ENCODE results near the gene FAM209B.
"Not testable (repeated sequence)": the region's sequence is repeated elsewhere in the genome, so short reads cannot be mapped to it uniquely, and the experiment has no call there.

The FAM209B gene

GRCh38 chr20:56537997-56538396 lies 5.0 kb downstream of the FAM209B start:
- DNase-seq: no peak

GRCh38 chr20:56540415-56540814 lies 7.4 kb downstream of the FAM209B start:
- no peak for DNase-seq

GRCh38 chr20:56542489-56543030 lies 9.5 kb downstream of the FAM209B start:
- DNase-seq: no peak

DNA sequence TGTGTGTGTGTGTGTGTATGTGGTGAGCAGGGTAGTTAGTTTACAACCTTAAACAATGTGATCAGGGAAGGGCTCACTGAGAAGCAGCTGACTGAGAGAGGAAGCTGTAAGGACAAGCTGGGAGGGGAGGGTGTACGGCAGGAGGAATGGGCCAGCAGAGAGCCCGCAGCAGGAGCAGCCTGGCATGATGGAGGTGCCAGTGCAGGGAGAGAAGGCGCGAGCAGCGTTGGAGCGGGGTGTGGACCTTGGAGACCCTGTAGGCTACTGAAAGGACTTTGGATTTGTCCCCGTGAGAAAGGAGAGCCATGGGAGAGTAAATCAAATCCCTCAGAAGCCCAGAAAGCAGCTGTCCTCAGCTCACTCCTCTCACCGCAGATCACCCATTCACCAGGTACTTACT lies 18.5 kb downstream of the FAM209B start:
- DNase-seq: no peak

- DNase-seq: no peak
Measured at GRCh38 chr20:56552911-56553629, 20.0 kb downstream of the FAM209B start.

- DNase-seq: peak in 16 of 51 donors; percentile 5 to 60 (median 25)
Measured at GRCh38 chr20:56554869-56555268, 21.8 kb downstream of the FAM209B start.

DNA sequence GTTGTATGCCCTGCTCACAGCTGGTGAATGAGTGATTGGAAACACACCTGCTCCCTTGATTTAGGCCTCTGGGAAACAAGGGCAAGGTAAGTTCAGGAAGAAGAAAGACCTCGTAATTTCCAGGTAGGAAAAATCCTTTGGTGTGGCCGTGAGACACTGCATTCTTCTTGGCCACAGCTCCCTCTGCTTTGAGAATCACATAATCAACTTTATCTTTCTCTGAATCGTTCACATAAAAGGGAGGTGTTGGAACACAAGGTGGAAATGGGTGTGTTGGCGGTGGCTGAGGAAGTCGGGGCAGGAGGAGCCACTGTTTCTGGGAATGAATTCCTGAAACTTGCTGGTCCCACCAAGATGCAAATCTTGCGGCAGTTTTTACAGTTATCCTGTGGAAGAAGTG lies 25.9 kb downstream of the FAM209B start:
- DNase-seq: no peak

GRCh38 chr20:56564526-56564925 lies 31.5 kb downstream of the FAM209B start:
- not testable (repeated sequence) for DNase-seq

- no peak for DNase-seq
Measured at GRCh38 chr20:56565511-56565910, 32.5 kb downstream of the FAM209B start.

DNA sequence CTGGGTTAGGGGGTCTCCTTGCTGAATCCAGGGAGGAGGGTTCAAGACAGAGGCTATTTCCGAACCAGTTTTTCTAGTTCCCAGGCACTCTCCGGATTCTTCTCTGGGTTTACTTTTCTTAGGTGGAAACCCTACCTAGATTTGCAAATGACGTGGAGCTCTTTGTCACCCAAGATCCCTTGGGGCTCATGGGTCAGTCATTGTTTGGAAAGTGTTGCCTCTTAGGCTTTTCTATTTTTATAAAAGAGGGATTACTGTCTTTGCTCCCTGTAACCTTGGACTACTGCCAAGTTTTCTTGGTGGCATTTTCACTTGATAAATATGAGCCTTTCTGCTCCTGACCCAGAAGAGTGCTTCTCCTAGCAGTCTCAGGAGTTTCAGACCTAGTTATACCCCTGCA lies 33.6 kb downstream of the FAM209B start:
- DNase-seq: no peak

GRCh38 chr20:56570832-56571231 lies 37.8 kb downstream of the FAM209B start:
- no peak for DNase-seq

GRCh38 chr20:56572172-56572571 lies 39.1 kb downstream of the FAM209B start:
- no peak for DNase-seq

- no peak for DNase-seq
Measured at GRCh38 chr20:56573986-56574385, 40.9 kb downstream of the FAM209B start.

DNA sequence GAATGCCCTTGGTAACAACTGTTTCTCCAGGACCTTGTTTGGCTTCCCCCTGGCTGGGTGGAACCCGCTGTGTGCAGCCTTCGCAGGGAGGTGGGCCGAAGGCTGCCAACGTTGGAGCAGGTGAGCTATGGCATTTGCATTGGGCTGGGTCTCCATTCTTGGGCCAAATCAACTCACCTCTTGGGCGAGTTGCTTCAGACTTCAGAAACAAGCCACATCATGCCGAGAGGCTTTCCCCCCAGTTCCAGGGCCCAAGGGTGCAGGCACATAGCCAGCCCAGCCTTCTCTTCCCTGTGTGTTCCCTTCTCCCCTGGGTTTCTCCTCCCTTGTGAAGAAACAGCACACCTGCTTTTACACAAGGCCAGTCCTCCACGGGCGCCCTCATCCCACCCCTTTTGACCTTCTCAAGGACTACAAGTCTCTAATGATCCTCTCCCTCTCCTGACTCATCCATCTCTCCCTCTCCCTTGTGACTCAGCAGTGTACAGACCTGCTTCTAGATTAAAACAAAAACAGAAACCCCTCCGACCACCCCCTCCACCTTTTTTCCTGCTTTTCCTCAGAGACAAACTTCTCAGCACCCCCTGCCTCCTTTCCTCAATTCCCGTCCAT lies 41.6 kb downstream of the FAM209B start:
- DNase-seq: no peak

GRCh38 chr20:56575157-56575556 lies 42.1 kb downstream of the FAM209B start:
- DNase-seq: no peak

DNA sequence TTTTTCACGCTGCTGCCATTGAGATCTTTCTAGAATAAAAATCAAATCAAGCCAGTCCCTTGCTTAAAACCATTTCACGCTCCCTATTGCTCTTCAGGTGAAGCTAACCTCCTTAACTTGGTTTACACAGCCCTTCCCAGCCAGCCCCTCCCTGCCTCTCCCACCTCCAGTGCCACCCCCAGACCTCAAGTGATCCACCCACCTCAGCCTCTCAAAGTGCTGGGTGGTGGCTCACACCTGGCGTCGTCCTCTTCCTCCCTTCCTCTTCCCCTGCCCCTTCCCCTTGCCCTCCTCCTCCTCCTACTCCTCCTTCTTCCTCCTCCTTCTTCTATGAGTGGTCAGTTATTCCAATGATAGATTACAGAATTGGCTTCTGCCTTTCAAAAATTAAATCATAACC lies 42.9 kb downstream of the FAM209B start:
- DNase-seq: no peak

- no peak for DNase-seq
Measured at GRCh38 chr20:56579301-56579710, 46.3 kb downstream of the FAM209B start.

- no peak for DNase-seq
Measured at GRCh38 chr20:56580226-56580625, 47.2 kb downstream of the FAM209B start.

DNA sequence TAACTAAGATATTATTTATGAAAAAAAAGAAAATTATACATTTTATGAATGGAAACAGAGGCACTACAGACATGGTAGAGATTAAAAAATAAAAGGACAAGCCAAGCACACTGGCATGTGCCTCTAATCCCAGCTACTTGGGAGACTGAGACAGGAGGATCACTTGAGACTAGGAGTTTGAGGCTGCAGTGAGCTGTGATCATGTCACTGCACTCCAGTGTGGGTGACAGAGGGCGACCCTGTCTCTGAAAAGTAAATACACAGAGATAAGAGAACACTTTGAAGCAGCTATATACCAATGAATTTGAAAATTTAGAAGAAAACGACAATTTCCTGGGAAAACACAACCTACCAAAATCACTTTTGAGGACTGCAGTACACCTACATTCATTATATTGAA lies 48.7 kb downstream of the FAM209B start:
- no peak for DNase-seq

- DNase-seq: no peak
Measured at GRCh38 chr20:56582542-56582941, 49.5 kb downstream of the FAM209B start.

DNA sequence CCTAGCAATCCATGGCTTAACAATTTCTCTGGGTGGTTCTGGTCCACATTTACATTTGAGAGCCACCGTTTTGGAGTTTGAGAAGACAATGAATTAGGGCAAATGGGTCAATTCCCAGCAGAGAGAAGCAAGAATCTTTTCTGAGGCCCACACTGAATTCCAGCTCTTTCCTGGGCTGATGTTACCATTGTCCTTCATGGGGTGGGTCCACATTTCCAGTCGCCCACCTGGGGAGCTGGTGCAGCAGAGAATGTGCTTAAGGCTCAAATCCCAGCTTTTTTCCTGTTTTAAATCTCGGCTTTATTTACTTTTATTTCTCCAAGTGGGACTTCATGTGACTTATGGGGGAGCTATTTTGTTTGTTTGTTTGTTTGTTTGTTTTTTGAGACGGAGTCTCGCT lies 51.9 kb downstream of the FAM209B start:
- no peak for DNase-seq
